Stimulated activated CD8-positive, alpha-beta memory T cell treated with anti-CD3 and anti-CD28 coated beads, Interleukin-12 subunit alpha, Interleukin-12 subunit beta, amount 100 ng/mL, for 24 hours (primary cell): ENCODE data around the gene SYT1.

ENCODE experiments used
- DNase-seq: peaks from one replicate; pipeline ENCODE4 v3.0.0-alpha.2; 2020; ENCODE audit errors: extremely low read depth

Gene SYT1

DNA sequence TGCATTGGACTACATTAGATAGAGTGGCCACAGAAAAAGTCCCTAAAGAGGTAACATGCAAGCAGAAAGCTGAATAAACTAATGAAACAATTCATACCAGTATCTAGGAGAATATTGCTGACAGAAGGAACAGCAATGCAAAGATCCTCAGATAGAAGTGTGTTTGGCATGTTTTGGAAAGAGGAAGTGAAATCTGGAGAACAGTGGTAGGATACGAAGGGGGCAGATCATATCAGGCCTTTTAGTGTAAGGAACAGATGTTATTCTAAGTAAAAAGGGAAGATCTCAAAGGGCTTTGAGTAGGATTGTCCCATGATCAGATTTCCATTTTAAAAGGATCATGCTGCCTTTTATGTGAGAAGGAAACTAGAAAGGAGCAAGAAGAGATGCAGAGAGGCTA lies 483.3 kb downstream of the SYT1 start:
- no peak for DNase-seq

- DNase-seq: no peak
Measured at GRCh38 chr12:79351251-79351650, 486.7 kb downstream of the SYT1 start.

GRCh38 chr12:79356216-79356615 lies 491.6 kb downstream of the SYT1 start:
- no peak for DNase-seq

GRCh38 chr12:79357048-79357447 lies 492.5 kb downstream of the SYT1 start:
- DNase-seq: no peak

GRCh38 chr12:79358716-79359300 lies 494.2 kb downstream of the SYT1 start:
- DNase-seq: no peak

GRCh38 chr12:79360286-79360685 lies 495.7 kb downstream of the SYT1 start:
- no peak for DNase-seq

DNA sequence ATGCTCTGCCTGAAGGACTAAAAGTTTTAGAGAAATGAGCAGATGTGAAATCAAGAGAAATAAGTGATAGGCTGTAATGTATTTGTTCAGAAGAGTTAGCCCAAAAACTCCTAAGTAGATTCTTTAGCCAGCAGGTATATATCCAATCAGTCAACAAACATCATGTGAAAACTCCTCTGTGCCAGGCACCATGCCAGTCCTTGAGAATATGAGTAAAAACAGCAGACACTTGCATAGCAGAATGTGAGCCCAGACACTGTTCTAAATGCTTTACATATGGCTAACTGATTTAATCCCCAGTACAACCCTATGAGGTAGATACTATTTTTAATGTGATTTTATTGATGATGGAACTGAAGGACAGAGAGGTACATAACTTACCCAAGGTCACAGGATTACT lies 496.4 kb downstream of the SYT1 start:
- DNase-seq: no peak

DNA sequence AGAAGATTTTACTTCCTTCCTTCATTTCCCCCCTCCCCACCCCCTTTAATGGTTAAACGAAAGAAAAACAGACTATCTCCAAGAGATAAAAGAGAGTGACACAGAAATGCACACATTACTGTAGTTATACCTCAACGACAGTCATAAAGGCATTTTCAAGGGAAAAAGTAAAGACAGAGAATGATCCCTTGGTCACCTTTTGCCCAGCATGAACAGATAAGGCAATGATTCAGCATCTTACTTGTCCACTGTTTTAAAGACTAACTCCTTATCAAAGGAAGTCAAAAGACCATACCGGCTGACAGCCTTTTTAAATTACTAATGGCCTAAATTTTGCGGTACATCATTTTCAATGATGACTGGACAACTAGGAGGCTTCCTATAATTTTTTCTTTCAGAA lies 499.6 kb downstream of the SYT1 start:
- DNase-seq: no peak

GRCh38 chr12:79366374-79366773 lies 501.8 kb downstream of the SYT1 start:
- no peak for DNase-seq

GRCh38 chr12:79367032-79367589 lies 502.5 kb downstream of the SYT1 start:
- DNase-seq: no peak

- DNase-seq: no peak
Measured at GRCh38 chr12:79370021-79370420, 505.4 kb downstream of the SYT1 start.

- no peak for DNase-seq
Measured at GRCh38 chr12:79371226-79371625, 506.7 kb downstream of the SYT1 start.

DNA sequence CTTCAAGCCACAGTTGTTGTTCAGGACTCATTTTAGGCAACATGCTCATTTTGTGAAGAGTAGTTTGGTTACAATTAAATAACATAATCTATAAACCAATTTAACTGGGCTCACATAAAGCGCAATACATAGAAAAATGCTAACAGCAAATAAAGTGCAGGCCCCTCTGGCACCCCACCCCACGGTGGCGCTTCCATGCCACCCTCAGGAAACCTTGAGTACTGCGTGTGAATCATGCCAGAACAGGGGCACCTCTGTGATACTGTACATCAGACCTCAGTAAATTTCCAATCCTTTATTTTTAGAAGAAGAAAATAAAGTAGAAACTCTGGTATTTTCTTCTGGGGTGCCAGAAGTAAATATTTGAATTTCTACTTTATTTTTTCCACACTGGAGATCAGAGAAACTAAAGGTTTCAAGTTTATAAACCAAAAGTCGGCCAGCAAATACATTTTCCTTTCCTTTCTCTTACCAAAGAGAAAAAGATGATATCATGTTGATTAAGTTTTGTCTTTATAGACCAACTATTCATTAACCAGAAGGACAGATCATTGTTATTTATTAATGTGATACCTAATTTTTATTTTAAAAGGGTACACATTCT lies 509.4 kb downstream of the SYT1 start:
- DNase-seq: no peak

GRCh38 chr12:79374545-79374944 lies 510.0 kb downstream of the SYT1 start:
- DNase-seq: no peak

- DNase-seq: no peak
Measured at GRCh38 chr12:79375050-79375449, 510.5 kb downstream of the SYT1 start.

DNA sequence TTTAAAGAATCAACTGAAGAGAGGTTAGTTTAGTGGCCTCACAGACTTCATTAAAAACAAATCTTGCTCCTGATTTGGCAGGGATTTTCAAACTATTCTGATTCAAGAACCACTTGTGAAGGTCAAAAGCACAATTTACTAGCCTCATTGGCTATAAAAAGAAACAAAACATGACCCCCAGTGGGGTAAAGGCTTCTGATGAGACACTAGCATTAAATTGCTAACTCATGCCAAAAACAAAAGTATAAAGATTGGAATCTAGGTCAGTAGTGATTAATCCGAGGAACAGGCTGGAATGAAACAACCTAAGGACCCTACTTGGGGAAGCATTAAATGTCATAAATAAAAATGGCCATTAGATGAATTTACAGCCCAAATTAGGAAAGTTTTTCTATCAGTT lies 513.9 kb downstream of the SYT1 start:
- no peak for DNase-seq

- DNase-seq: no peak
Measured at GRCh38 chr12:79380402-79380801, 515.8 kb downstream of the SYT1 start.

GRCh38 chr12:79381248-79382208 lies 517.0 kb downstream of the SYT1 start:
- no peak for DNase-seq

DNA sequence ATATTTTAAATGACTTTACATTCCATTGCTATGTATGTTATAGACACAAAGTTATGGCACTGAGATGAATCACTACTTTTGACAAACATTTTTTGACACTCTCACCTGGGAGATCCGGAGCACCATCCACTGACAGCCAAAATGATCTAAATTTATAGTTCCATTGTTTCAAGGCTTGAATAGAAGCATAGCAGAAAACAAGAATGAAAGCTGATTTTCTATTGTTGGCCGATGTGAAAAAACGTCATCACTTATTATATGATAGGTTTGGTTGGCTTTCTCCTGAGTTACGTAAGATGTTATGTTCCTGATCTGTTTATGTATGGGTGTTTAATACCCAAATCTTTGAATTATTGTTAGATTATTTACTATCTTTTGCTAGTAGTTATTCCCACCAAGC lies 520.0 kb downstream of the SYT1 start:
- no peak for DNase-seq

DNA sequence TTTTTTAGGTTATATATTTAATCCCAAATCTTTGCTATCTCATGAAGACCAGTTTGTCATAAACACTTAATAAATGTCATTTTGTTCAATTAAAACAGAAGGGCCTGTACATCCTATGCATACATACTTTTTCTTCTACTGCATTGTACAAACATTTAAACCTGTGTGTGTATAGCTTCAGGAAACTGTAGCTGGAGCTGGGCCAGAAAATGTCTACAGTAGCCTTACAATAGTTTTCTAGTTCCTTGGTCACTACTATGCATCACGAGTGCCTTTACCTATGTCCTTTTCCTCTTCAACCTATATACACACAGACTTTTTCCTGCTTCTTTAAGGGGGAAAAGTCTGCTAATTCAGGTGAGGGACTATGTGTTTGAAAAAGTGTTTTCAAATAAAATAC lies 523.4 kb downstream of the SYT1 start:
- DNase-seq: no peak

DNA sequence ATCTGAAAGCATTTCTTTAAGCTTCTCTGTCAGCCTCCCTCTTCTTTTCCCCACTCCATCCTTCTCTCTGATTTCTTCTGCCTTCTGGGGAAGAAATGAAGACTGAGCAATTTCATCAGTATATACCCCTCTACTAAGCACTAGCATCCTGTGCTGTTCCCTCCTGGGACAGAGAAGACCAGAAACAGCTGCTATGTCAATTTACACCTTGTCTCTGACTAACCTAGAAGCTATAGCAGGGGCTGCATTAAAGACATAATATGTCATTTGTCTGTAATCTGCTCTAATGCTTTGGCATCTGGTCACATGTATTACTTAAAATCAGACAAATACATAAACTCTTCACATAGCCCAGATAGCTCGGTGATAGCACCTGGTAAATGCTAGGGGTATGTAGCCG lies 529.3 kb downstream of the SYT1 start:
- DNase-seq: no peak

GRCh38 chr12:79397609-79398008 lies 533.0 kb downstream of the SYT1 start:
- no peak for DNase-seq

GRCh38 chr12:79400481-79400880 lies 535.9 kb downstream of the SYT1 start:
- DNase-seq: no peak
